SK-N-SH (cell line): ENCODE measurements around the gene RPS6KA5. TPM values are rescaled to one million over a fixed set of nuclear protein-coding genes. Genes with fewer than 3 reads are reported as not detected.

Source experiments
- CTCF ChIA-PET: fragments of 300-600, 350-600 bp; formaldehyde crosslinking; extraction: SDS; loops from one replicate; lab custom pipeline; 2021; lab: Yijun Ruan, JAX
- POLR2A ChIA-PET: fragments of 350-600 bp; sonication (Branson Sonifier 250); formaldehyde crosslinking; extraction: SDS; loops from one replicate; lab custom pipeline; 2020; ENCODE audit warnings: antibody characterized with exemption, inconsistent platforms; lab: Yijun Ruan, JAX
- DNase-seq: peaks from one replicate; pipeline ENCODE4 v3.0.0; 2012
- H2AFZ ChIP-seq: fragments of 200-600 bp; sonication (generic); 2 replicates; pipeline ENCODE4 v1.8.1; 2016; ENCODE audit warnings: antibody characterized with exemption, mild to moderate bottlenecking, low read depth
- H3F3A ChIP-seq: fragments of 200-600 bp; sonication (generic); replicated peaks from 2 replicates; pipeline ENCODE3; 2016; ENCODE audit warnings: antibody characterized with exemption, mild to moderate bottlenecking; ENCODE audit not compliant: insufficient read depth
- H3K27ac ChIP-seq, 2 experiments: fragments of 200-500 bp in 1 of 2; fragments of 200-600 bp in 1 of 2; sonication (Bioruptor generic) in 1 of 2; sonication (generic), shearing (Covaris generic) in 1 of 2; 2 replicates each; pipeline versions ENCODE4 v1.5.1 to v1.6.1; 2014 to 2016; ENCODE audit warnings: low read depth in 2 of 2, inconsistent platforms in 1 of 2, low read length in 1 of 2, mild to moderate bottlenecking in 1 of 2, mixed read lengths in 1 of 2
- H3K27me3 ChIP-seq: fragments of 200-600 bp; sonication (generic), shearing (Covaris generic); 2 replicates; pipeline ENCODE4 v1.6.1; 2016; ENCODE audit warnings: mixed run types; ENCODE audit not compliant: insufficient read depth
- H3K36me3 ChIP-seq, 2 experiments: fragments of 200-500 bp in 1 of 2; fragments of 200-600 bp in 1 of 2; sonication (Bioruptor generic) in 1 of 2; sonication (generic) in 1 of 2; replicated peaks in 1 of 2; 2 replicates each; pipeline versions ENCODE3 to v1.5.1; 2014 to 2016; ENCODE audit warnings: low read length in 1 of 2, mild to moderate bottlenecking in 1 of 2; ENCODE audit not compliant: insufficient read depth in 2 of 2, control insufficient read depth in 1 of 2
- H3K4me1 ChIP-seq, 2 experiments: fragments of 200-500 bp in 1 of 2; fragments of 200-600 bp in 1 of 2; sonication (Bioruptor generic) in 1 of 2; sonication (generic), shearing (Covaris generic) in 1 of 2; 2 replicates each; pipeline versions ENCODE4 v1.5.1 to v1.6.1; 2014 to 2016; ENCODE audit warnings: low read depth in 1 of 2, low read length in 1 of 2, mixed run types in 1 of 2; ENCODE audit not compliant: insufficient read depth in 2 of 2, control insufficient read depth in 1 of 2
- H3K4me2 ChIP-seq: fragments of 200-600 bp; sonication (generic), shearing (Covaris generic); 2 replicates; pipeline ENCODE4 v1.6.1; 2017; ENCODE audit warnings: mixed run types
- H3K4me3 ChIP-seq, 2 experiments: fragments of 200-500 bp in 1 of 2; fragments of 200-600 bp in 1 of 2; sonication (Bioruptor generic) in 1 of 2; sonication (generic), shearing (Covaris generic) in 1 of 2; 2 replicates each; pipeline versions ENCODE4 v1.5.1 to v1.8.1; 2014 to 2016; ENCODE audit warnings: low read depth in 2 of 2, inconsistent platforms in 1 of 2, low read length in 1 of 2, mild to moderate bottlenecking in 1 of 2, mixed read lengths in 1 of 2, moderate library complexity in 1 of 2
- H3K79me2 ChIP-seq: fragments of 200-600 bp; sonication (generic); 2 replicates; pipeline ENCODE4 v1.8.1; 2017; ENCODE audit warnings: mild to moderate bottlenecking; ENCODE audit not compliant: insufficient read depth
- H3K9ac ChIP-seq: fragments of 200-600 bp; sonication (generic); 2 replicates; pipeline ENCODE4 v1.6.1; 2017; ENCODE audit warnings: mixed run types
- H3K9me2 ChIP-seq: fragments of 200-600 bp; sonication (generic); 2 replicates; pipeline ENCODE4 v1.6.1; 2017; ENCODE audit warnings: mixed run types
- H3K9me3 ChIP-seq: fragments of 200-600 bp; sonication (generic); 2 replicates; pipeline ENCODE4 v1.6.1; 2017; ENCODE audit warnings: mixed run types, mild to moderate bottlenecking, moderate library complexity
- H4K20me1 ChIP-seq: fragments of 200-600 bp; sonication (generic); 2 replicates; pipeline ENCODE4 v1.6.1; 2017; ENCODE audit warnings: mild to moderate bottlenecking, mixed run types; ENCODE audit not compliant: insufficient read depth
- ELF1 ChIP-seq: IDR thresholded peaks from 2 replicates; pipeline ENCODE4 v1.4.0; 2012
- EP300 ChIP-seq, 2 experiments: IDR thresholded peaks; 2 replicates each; pipeline versions ENCODE4 v1.4.0 to v1.6.1; 2012; ENCODE audit warnings: borderline replicate concordance in 1 of 2, low read depth in 1 of 2, low read length in 1 of 2
- EZH2phosphoT487 ChIP-seq: fragments of 200-600 bp; sonication (generic); IDR thresholded peaks from 2 replicates; pipeline ENCODE4 v1.6.1; 2017; ENCODE audit warnings: low read depth, mixed run types, mild to moderate bottlenecking, antibody characterized with exemption, moderate library complexity, borderline replicate concordance
- FOSL2 ChIP-seq: IDR thresholded peaks from 2 replicates; pipeline ENCODE4 v1.4.0; 2012; ENCODE audit warnings: low read depth, mild to moderate bottlenecking, moderate library complexity, borderline replicate concordance
- NFIC ChIP-seq: IDR thresholded peaks from 2 replicates; pipeline ENCODE4 v1.4.0; 2012; ENCODE audit warnings: borderline replicate concordance
- NRF1 ChIP-seq: IDR thresholded peaks from 2 replicates; pipeline ENCODE4 v1.6.1; 2012; ENCODE audit warnings: low read depth, mild to moderate bottlenecking, low read length
- RAD21 ChIP-seq: IDR thresholded peaks from 2 replicates; pipeline ENCODE4 v1.6.1; 2012; ENCODE audit warnings: mild to moderate bottlenecking, low read length
- RFX5 ChIP-seq: IDR thresholded peaks from 2 replicates; pipeline ENCODE4 v1.6.1; 2012; ENCODE audit warnings: mild to moderate bottlenecking, improper control_type of control experiment, low read length
- SMC3 ChIP-seq: IDR thresholded peaks from 2 replicates; pipeline ENCODE4 v1.6.1; 2012; ENCODE audit warnings: low read depth, low read length, improper control_type of control experiment
- TCF12 ChIP-seq: IDR thresholded peaks from 2 replicates; pipeline ENCODE4 v1.4.0; 2012
- TEAD4 ChIP-seq: IDR thresholded peaks from 2 replicates; pipeline ENCODE4 v1.4.0; 2012; ENCODE audit warnings: mild to moderate bottlenecking, borderline replicate concordance; ENCODE audit not compliant: insufficient read depth
- ZBTB33 ChIP-seq: IDR thresholded peaks from 2 replicates; pipeline ENCODE4 v1.4.0; 2012; ENCODE audit warnings: low read depth, borderline replicate concordance
- WGBS: methylation state at CpG from one replicate; pipeline ENCODE4 v1.1.6; 2017; ENCODE audit warnings: low lambda C conversion rate; 5-methylcytosine and 5-hydroxymethylcytosine counted together
- polyA plus RNA-seq, 3 experiments: library from polyadenylated mRNA; depleted of rRNA; stranded (reverse); fragments of >200 nt; gene quantifications; 2 replicates each; pipeline ENCODE4 v1.2.3, GENCODE V29; 2012
- TF ChIP-seq, protein P1 (sequence below): IDR thresholded peaks from 2 replicates; pipeline ENCODE4 v1.6.1; 2012; ENCODE audit warnings: mild to moderate bottlenecking, low read depth, low read length, moderate library complexity

Gene RPS6KA5
- polyA plus RNA-seq, 1 of the 3 experiments (the other 2 are of a cell fraction) = 0.67 TPM

DNA sequence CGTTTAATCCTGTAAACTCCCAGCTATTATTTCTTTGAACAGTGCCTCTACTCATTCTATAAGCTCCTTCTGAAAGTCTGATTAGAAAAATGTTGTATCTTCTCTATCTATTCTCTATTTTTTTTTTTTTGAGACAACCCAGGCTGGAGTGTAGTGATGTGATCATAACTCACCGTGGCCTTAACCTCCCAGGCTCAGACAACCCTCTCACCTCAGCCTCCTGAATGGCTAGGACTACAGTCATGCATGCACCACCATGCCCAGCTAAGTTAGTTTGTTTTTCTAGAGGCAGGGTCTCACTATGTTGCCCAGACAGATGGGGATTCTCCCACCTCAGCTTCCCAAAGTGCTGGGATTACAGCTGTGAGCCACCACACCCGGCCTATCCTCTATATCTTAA lies 66.6 kb downstream of the RPS6KA5 start:
- H3K27me3 ChIP-seq = no peaks in the 10 kb centered on the region
- CTCF ChIA-PET = interaction anchor here (0.9 kb wide), 1 partner anchor 19 kb away, joined by 3 read pairs; no protein-coding TSS in a partner anchor
- H3K79me2 ChIP-seq = no peaks in the 10 kb centered on the region
- no peak overlapping the region for H3K27ac ChIP-seq
- no peaks in the 10 kb centered on the region for H3K36me3 ChIP-seq
- no peak overlapping the region for H3K4me2 ChIP-seq
- no peaks in the 10 kb centered on the region for H3K9me3 ChIP-seq
- H3K4me1 ChIP-seq = no peaks in the 10 kb centered on the region
- no peak overlapping the region for H2AFZ ChIP-seq
- H3K9me2 ChIP-seq = no peaks in the 10 kb centered on the region
- H3F3A ChIP-seq = no peaks in the 10 kb centered on the region
- H3K4me3 ChIP-seq = no peak overlapping the region
- TF ChIP-seq NRF1 = no peak
- no peak for TF ChIP-seq EZH2phosphoT487
- no peak for TF ChIP-seq TEAD4
- no peak for TF ChIP-seq NFIC
- TF ChIP-seq, all 33 proteins: peak for 0
- Histone ChIP-seq H4K20me1 (no peaks in the 10 kb centered on the region), H3K9ac (no peak overlapping the region)
- POLR2A ChIA-PET = no interaction called here
- WGBS = 87% methylated on average over 3 of the region's 3 CpGs
- DNase-seq = no peak

- TF ChIP-seq EP300 (IDR thresholded peaks at IDR 0.05; ENCODE audit: borderline replicate concordance in 1 of 2, low read depth in 1 of 2, low read length in 1 of 2) (no peak), RAD21 (no peak), FOSL2 (no peak), SMC3 (no peak), ELF1 (no peak), ZBTB33 (no peak), TCF12 (no peak), RFX5 (no peak), TEAD4 (no peak)
- TF ChIP-seq, protein P1, sequence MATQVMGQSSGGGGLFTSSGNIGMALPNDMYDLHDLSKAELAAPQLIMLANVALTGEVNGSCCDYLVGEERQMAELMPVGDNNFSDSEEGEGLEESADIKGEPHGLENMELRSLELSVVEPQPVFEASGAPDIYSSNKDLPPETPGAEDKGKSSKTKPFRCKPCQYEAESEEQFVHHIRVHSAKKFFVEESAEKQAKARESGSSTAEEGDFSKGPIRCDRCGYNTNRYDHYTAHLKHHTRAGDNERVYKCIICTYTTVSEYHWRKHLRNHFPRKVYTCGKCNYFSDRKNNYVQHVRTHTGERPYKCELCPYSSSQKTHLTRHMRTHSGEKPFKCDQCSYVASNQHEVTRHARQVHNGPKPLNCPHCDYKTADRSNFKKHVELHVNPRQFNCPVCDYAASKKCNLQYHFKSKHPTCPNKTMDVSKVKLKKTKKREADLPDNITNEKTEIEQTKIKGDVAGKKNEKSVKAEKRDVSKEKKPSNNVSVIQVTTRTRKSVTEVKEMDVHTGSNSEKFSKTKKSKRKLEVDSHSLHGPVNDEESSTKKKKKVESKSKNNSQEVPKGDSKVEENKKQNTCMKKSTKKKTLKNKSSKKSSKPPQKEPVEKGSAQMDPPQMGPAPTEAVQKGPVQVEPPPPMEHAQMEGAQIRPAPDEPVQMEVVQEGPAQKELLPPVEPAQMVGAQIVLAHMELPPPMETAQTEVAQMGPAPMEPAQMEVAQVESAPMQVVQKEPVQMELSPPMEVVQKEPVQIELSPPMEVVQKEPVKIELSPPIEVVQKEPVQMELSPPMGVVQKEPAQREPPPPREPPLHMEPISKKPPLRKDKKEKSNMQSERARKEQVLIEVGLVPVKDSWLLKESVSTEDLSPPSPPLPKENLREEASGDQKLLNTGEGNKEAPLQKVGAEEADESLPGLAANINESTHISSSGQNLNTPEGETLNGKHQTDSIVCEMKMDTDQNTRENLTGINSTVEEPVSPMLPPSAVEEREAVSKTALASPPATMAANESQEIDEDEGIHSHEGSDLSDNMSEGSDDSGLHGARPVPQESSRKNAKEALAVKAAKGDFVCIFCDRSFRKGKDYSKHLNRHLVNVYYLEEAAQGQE = no peak
- no peak overlapping the region for H3K4me3 ChIP-seq
- H3F3A ChIP-seq = no peaks in the 10 kb centered on the region
- H2AFZ ChIP-seq = no peak overlapping the region
- H3K27me3 ChIP-seq = no peaks in the 10 kb centered on the region
- no peaks in the 10 kb centered on the region for H4K20me1 ChIP-seq
- no peak for DNase-seq
- H3K9me3 ChIP-seq = no peaks in the 10 kb centered on the region
- POLR2A ChIA-PET = no interaction called here
- H3K36me3 ChIP-seq = no peaks in the 10 kb centered on the region
- no peak overlapping the region for H3K9ac ChIP-seq
- no peaks in the 10 kb centered on the region for H3K9me2 ChIP-seq
- H3K79me2 ChIP-seq = no peaks in the 10 kb centered on the region
- no peak overlapping the region for H3K4me2 ChIP-seq
- no peaks in the 10 kb centered on the region for H3K4me1 ChIP-seq
- no peak overlapping the region for H3K27ac ChIP-seq
- CTCF ChIA-PET = no interaction called here
Observed at GRCh38 chr14:90991690-90992443, 68.6 kb downstream of the RPS6KA5 start.
